SU-DHL-6 (cell line): ENCODE results near the gene MEX3A.

ENCODE experiments used
- H2AFZ ChIP-seq: fragments of 200-600 bp; sonication (generic); 2 replicates; pipeline ENCODE4 v1.6.1; 2014; ENCODE audit warnings: low read depth, mild to moderate bottlenecking, moderate library complexity, mixed read lengths, antibody characterized with exemption, low read length; ENCODE audit not compliant: severe bottlenecking
- H3F3A ChIP-seq: fragments of 200-600 bp; shearing (Covaris generic); 2 replicates; pipeline ENCODE4 v1.6.0; 2016; ENCODE audit warnings: antibody characterized with exemption, mild to moderate bottlenecking; ENCODE audit not compliant: insufficient read depth
- H3K27ac ChIP-seq: fragments of 200-600 bp; sonication (generic); 2 replicates; pipeline ENCODE4 v1.5.1; 2016; ENCODE audit warnings: low read depth, mild to moderate bottlenecking, low read length, moderate library complexity, mixed read lengths
- H3K27me3 ChIP-seq: fragments of 200-600 bp; sonication (generic), shearing (Covaris generic); 2 replicates; pipeline ENCODE4 v1.6.0; 2014; ENCODE audit warnings: mild to moderate bottlenecking, low read length
- H3K36me3 ChIP-seq: fragments of 200-600 bp; sonication (generic); 2 replicates; pipeline ENCODE4 v1.6.1; 2014; ENCODE audit warnings: mild to moderate bottlenecking, low read length, mixed read lengths
- H3K4me2 ChIP-seq: fragments of 300-600, 200-600 bp; shearing (Covaris generic), sonication (generic); 2 replicates; pipeline ENCODE4 v1.6.0; 2014; ENCODE audit warnings: low read length, low read depth, mild to moderate bottlenecking; ENCODE audit not compliant: poor library complexity, severe bottlenecking
- H3K4me3 ChIP-seq: fragments of 200-600 bp; sonication (generic); 2 replicates; pipeline ENCODE4 v1.5.1; 2014; ENCODE audit warnings: antibody characterized with exemption, low read length, mild to moderate bottlenecking, mixed read lengths; ENCODE audit not compliant: insufficient read depth, poor library complexity, severe bottlenecking
- H3K79me2 ChIP-seq: fragments of 200-600 bp; sonication (generic); 2 replicates; pipeline ENCODE4 v1.6.1; 2014; ENCODE audit warnings: mild to moderate bottlenecking, low read length, moderate library complexity; ENCODE audit not compliant: insufficient read depth
- H3K9ac ChIP-seq: fragments of 200-600 bp; sonication (generic); 2 replicates; pipeline ENCODE4 v1.7.0; 2014; ENCODE audit warnings: mild to moderate bottlenecking, low read length
- H3K9me2 ChIP-seq: fragments of 200-600 bp; sonication (generic); replicated peaks from 2 replicates; pipeline ENCODE4 v1.6.1; 2014; ENCODE audit warnings: low read length; ENCODE audit not compliant: insufficient read depth
- H3K9me3 ChIP-seq: fragments of 200-600 bp; sonication (generic); 2 replicates; pipeline ENCODE4 v1.6.1; 2014; ENCODE audit warnings: low read length, mixed read lengths; ENCODE audit not compliant: insufficient read depth
- H4K20me1 ChIP-seq: fragments of 200-600 bp; sonication (generic); 2 replicates; pipeline ENCODE4 v1.6.1; 2014; ENCODE audit warnings: low read depth, mild to moderate bottlenecking, antibody characterized with exemption, low read length, moderate library complexity, mixed read lengths
- EZH2phosphoT487 ChIP-seq: fragments of 200-600 bp; sonication (generic), shearing (Covaris generic); conservative IDR thresholded peaks from 2 replicates; pipeline ENCODE4 v1.6.1; 2018; ENCODE audit warnings: mild to moderate bottlenecking, antibody characterized with exemption, low read length, moderate library complexity, mixed read lengths
- TF ChIP-seq, protein P1 (sequence below): fragments of 200-600 bp; sonication (generic); IDR thresholded peaks from one replicate; pipeline ENCODE4 v1.5.1; 2017; ENCODE audit warnings: antibody characterized with exemption, mild to moderate bottlenecking, low read length, moderate library complexity; ENCODE audit not compliant: insufficient read depth, poor library complexity, severe bottlenecking

Gene MEX3A

GRCh38 chr1:156128654-156129597, 46.7 kb upstream of the MEX3A start:
- Histone ChIP-seq H3K27ac (no peak overlapping the region), H3F3A (no peaks in the 10 kb centered on the region), H3K9me2 (no peaks in the 10 kb centered on the region), H4K20me1 (no peaks in the 10 kb centered on the region), H3K36me3 (no peaks in the 10 kb centered on the region), H2AFZ (no peak overlapping the region), H3K9ac (no peak overlapping the region), H3K4me2 (no peak overlapping the region), H3K9me3 (no peaks in the 10 kb centered on the region), H3K27me3 (no peaks in the 10 kb centered on the region), H3K79me2 (no peaks in the 10 kb centered on the region), H3K4me3 (no peak overlapping the region)
- TF ChIP-seq, protein P1, sequence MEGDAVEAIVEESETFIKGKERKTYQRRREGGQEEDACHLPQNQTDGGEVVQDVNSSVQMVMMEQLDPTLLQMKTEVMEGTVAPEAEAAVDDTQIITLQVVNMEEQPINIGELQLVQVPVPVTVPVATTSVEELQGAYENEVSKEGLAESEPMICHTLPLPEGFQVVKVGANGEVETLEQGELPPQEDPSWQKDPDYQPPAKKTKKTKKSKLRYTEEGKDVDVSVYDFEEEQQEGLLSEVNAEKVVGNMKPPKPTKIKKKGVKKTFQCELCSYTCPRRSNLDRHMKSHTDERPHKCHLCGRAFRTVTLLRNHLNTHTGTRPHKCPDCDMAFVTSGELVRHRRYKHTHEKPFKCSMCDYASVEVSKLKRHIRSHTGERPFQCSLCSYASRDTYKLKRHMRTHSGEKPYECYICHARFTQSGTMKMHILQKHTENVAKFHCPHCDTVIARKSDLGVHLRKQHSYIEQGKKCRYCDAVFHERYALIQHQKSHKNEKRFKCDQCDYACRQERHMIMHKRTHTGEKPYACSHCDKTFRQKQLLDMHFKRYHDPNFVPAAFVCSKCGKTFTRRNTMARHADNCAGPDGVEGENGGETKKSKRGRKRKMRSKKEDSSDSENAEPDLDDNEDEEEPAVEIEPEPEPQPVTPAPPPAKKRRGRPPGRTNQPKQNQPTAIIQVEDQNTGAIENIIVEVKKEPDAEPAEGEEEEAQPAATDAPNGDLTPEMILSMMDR: no peak
- TF ChIP-seq EZH2phosphoT487: no peak

GRCh38 chr1:156128308-156128653, 46.0 kb upstream of the MEX3A start:
- Histone ChIP-seq H3K9me2 (no peaks in the 10 kb centered on the region), H3F3A (no peaks in the 10 kb centered on the region), H2AFZ (no peak overlapping the region), H3K79me2 (no peaks in the 10 kb centered on the region), H3K4me2 (no peak overlapping the region), H3K4me3 (no peak overlapping the region), H3K27ac (no peak overlapping the region), H3K27me3 (no peaks in the 10 kb centered on the region), H4K20me1 (no peaks in the 10 kb centered on the region), H3K36me3 (no peaks in the 10 kb centered on the region), H3K9ac (no peak overlapping the region), H3K9me3 (no peaks in the 10 kb centered on the region)
- TF ChIP-seq, protein P1: no peak
- no peak for TF ChIP-seq EZH2phosphoT487

GRCh38 chr1:156126630-156127534, 44.6 kb upstream of the MEX3A start:
- Histone ChIP-seq H3K27ac (no peak overlapping the region), H3K4me3 (no peak overlapping the region), H2AFZ (no peak overlapping the region), H3K9me2 (no peaks in the 10 kb centered on the region), H3K9me3 (no peaks in the 10 kb centered on the region), H3K79me2 (no peaks in the 10 kb centered on the region), H3K36me3 (no peaks in the 10 kb centered on the region), H4K20me1 (no peaks in the 10 kb centered on the region), H3F3A (no peaks in the 10 kb centered on the region), H3K27me3 (no peaks in the 10 kb centered on the region), H3K4me2 (no peak overlapping the region), H3K9ac (no peak overlapping the region)
- TF ChIP-seq, protein P1: no peak
- TF ChIP-seq EZH2phosphoT487: no peak
